Measurements from ENCODE around the gene PPP1R12B.
"Not testable (repeated sequence)": the region's sequence is repeated elsewhere in the genome, so short reads cannot be mapped to it uniquely, and the experiment has no call there.

Gene PPP1R12B

GRCh38 chr1:202520857-202521216, 172.3 kb downstream of the PPP1R12B start:
- DNase-seq (ENCODE audit: low read depth in 2 of 3, low spot score in 1 of 3) = not testable (repeated sequence)

GRCh38 chr1:202521484-202521883, 173.0 kb downstream of the PPP1R12B start:
- not testable (repeated sequence) for DNase-seq (ENCODE audit: low read depth in 2 of 3, low spot score in 1 of 3)

GRCh38 chr1:202521886-202522285, 173.4 kb downstream of the PPP1R12B start:
- no peak for DNase-seq (ENCODE audit: low read depth in 2 of 3, low spot score in 1 of 3)

GRCh38 chr1:202526056-202526455, 177.6 kb downstream of the PPP1R12B start:
- not testable (repeated sequence) for DNase-seq (ENCODE audit: low read depth in 2 of 3, low spot score in 1 of 3)

- DNase-seq (ENCODE audit: low read depth in 2 of 3, low spot score in 1 of 3) = not testable (repeated sequence)
Observed at GRCh38 chr1:202528096-202528722, 179.7 kb downstream of the PPP1R12B start.

- not testable (repeated sequence) for DNase-seq (ENCODE audit: low read depth in 2 of 3, low spot score in 1 of 3)
Observed at GRCh38 chr1:202530686-202531085, 182.2 kb downstream of the PPP1R12B start.

GRCh38 chr1:202531472-202531811, 182.9 kb downstream of the PPP1R12B start:
- DNase-seq (ENCODE audit: low read depth in 2 of 3, low spot score in 1 of 3) = no peak

GRCh38 chr1:202531812-202532616, 183.5 kb downstream of the PPP1R12B start:
- DNase-seq (ENCODE audit: low read depth in 2 of 3, low spot score in 1 of 3) = not testable (repeated sequence)

- not testable (repeated sequence) for DNase-seq (ENCODE audit: low read depth in 2 of 3, low spot score in 1 of 3)
Observed at GRCh38 chr1:202539166-202539574, 190.7 kb downstream of the PPP1R12B start.

- not testable (repeated sequence) for DNase-seq (ENCODE audit: low read depth in 2 of 3, low spot score in 1 of 3)
Observed at GRCh38 chr1:202539583-202539982, 191.1 kb downstream of the PPP1R12B start.

GRCh38 chr1:202540014-202540413, 191.5 kb downstream of the PPP1R12B start:
- no peak for DNase-seq (ENCODE audit: low read depth in 2 of 3, low spot score in 1 of 3)

GRCh38 chr1:202540448-202540847, 191.9 kb downstream of the PPP1R12B start:
- no peak for DNase-seq (ENCODE audit: low read depth in 2 of 3, low spot score in 1 of 3)

GRCh38 chr1:202540858-202541257, 192.4 kb downstream of the PPP1R12B start:
- DNase-seq (ENCODE audit: low read depth in 2 of 3, low spot score in 1 of 3) = not testable (repeated sequence)

- DNase-seq (ENCODE audit: low read depth in 2 of 3, low spot score in 1 of 3) = not testable (repeated sequence)
Observed at GRCh38 chr1:202542415-202542814, 193.9 kb downstream of the PPP1R12B start.

GRCh38 chr1:202543537-202543936, 195.0 kb downstream of the PPP1R12B start:
- DNase-seq (ENCODE audit: low read depth in 2 of 3, low spot score in 1 of 3) = not testable (repeated sequence)

- DNase-seq (ENCODE audit: low read depth in 2 of 3, low spot score in 1 of 3) = not testable (repeated sequence)
Observed at GRCh38 chr1:202544766-202545449, 196.4 kb downstream of the PPP1R12B start.

GRCh38 chr1:202545647-202546303, 197.3 kb downstream of the PPP1R12B start:
- not testable (repeated sequence) for DNase-seq (ENCODE audit: low read depth in 2 of 3, low spot score in 1 of 3)

GRCh38 chr1:202546377-202546776, 197.9 kb downstream of the PPP1R12B start:
- not testable (repeated sequence) for DNase-seq (ENCODE audit: low read depth in 2 of 3, low spot score in 1 of 3)

GRCh38 chr1:202546796-202547195, 198.3 kb downstream of the PPP1R12B start:
- not testable (repeated sequence) for DNase-seq (ENCODE audit: low read depth in 2 of 3, low spot score in 1 of 3)

- DNase-seq (ENCODE audit: low read depth in 2 of 3, low spot score in 1 of 3) = no peak
Observed at GRCh38 chr1:202547215-202547614, 198.7 kb downstream of the PPP1R12B start.

GRCh38 chr1:202550088-202550487, 201.6 kb downstream of the PPP1R12B start:
- not testable (repeated sequence) for DNase-seq (ENCODE audit: low read depth in 2 of 3, low spot score in 1 of 3)

Measured in stimulated activated CD4-positive, alpha-beta T cell treated with anti-CD3 and anti-CD28 coated beads, Interleukin-12 subunit alpha, Interleukin-12 subunit beta, amount 100 ng/mL, for 48 hours (primary cell).